ENCODE measurements around the gene NDOR1.

The NDOR1 gene

DNA sequence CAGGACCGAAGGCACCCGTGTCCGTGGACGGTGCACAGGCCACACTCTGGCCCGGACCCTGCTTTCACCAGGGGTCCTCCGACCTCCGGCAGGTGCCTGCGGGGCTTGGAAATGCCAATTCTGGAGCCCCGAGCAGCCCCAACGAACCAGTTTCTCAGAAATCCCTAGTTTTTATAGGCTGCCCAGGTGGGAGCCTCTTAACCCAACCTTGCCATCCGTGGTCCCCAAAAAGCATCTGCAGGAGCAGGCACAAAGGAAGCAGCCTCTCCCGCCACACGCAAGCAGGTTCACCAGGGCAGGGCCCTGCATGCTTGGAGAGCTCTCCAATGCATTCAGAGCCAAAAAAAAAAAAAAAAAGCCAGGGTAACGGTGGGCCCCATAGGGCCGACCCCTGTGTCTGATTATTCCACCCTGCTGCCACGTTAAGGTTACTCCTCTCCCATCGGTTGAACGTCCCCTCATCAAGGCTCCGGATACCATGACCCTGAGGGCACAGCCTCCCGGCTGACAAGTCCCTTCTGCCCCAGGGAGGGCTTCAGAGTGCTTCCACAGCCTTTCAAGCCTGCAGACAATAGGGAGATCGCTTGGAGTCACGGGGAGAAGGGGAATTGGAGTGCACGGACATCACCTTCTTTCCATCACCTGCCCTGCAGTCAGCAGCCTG, 4.2 kb upstream of the NDOR1 start:
- H3K4me3 ChIP-seq (ENCODE audit: low read length in 2 of 2) = peak overlapping the region; percentile 59 to 80
- no peaks in the 10 kb centered on the region for H3K27me3 ChIP-seq (ENCODE audit: control insufficient read depth in 1 of 2, insufficient read depth in 2 of 2, low read length in 2 of 2)
- no peaks in the 10 kb centered on the region for H3K9me3 ChIP-seq (ENCODE audit: control insufficient read depth in 2 of 2, low read length in 2 of 2)
- H3K4me1 ChIP-seq (ENCODE audit: control insufficient read depth, insufficient read depth, low read length) = peaks cover 60% of the 10 kb centered on the region
- peak overlapping the region; percentile 50 to 62 for H3K9ac ChIP-seq (ENCODE audit: low read length in 2 of 2)
- H3K36me3 ChIP-seq (ENCODE audit: control insufficient read depth in 2 of 2, insufficient read depth in 2 of 2, low read length in 2 of 2) = no peaks in the 10 kb centered on the region
- H3K27ac ChIP-seq (ENCODE audit: low read length) = peak overlapping the region; percentile 53

DNA sequence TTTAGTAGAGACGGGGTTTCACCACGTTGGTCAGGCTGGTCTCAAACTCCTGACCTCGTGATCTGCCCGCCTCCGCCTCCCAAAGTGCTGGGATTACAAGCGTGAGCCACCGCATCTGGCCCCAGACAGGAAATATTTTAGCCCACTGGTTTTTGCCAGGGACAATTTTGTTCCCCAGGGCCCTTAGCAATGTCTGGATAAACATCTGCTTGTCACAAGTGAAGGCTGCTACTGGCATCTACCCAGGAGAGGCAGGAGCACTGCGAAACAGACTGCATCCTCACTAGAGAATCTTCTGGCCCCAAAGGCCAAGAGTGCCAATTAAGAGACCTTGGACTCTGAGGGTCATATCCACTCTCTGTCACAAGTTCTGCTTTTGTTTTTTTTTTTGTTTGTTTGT, 2.5 kb upstream of the NDOR1 start:
- no peak overlapping the region for H3K9ac ChIP-seq (ENCODE audit: low read length in 2 of 2)
- no peaks in the 10 kb centered on the region for H3K9me3 ChIP-seq (ENCODE audit: control insufficient read depth in 2 of 2, low read length in 2 of 2)
- H3K4me3 ChIP-seq (ENCODE audit: low read length in 2 of 2) = no peak overlapping the region
- no peaks in the 10 kb centered on the region for H3K36me3 ChIP-seq (ENCODE audit: control insufficient read depth in 2 of 2, insufficient read depth in 2 of 2, low read length in 2 of 2)
- H3K4me1 ChIP-seq (ENCODE audit: control insufficient read depth, insufficient read depth, low read length) = peaks cover 58% of the 10 kb centered on the region
- no peak overlapping the region for H3K27ac ChIP-seq (ENCODE audit: low read length)
- H3K27me3 ChIP-seq (ENCODE audit: control insufficient read depth in 1 of 2, insufficient read depth in 2 of 2, low read length in 2 of 2) = no peaks in the 10 kb centered on the region

DNA sequence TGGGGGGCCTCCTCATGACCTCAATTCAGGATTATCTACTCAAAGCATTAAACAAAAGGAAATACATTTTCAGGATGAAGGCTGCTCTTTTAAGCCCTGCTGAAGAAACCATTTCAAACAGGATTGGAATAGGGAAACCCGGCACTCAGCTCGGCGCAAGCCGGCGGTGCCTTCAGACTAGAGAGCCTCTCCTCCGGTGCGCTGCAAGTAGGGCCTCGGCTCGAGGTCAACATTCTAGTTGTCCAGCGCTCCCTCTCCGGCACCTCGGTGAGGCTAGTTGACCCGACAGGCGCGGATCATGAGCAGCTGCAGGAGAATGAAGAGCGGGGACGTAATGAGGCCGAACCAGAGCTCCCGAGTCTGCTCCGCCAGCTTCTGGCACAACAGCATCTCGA, 772 bp upstream of the NDOR1 start:
- H3K4me3 ChIP-seq (ENCODE audit: low read length in 2 of 2) = peak overlapping the region; percentile 95 to 99
- peak overlapping the region; percentile 80 to 94 for H3K9ac ChIP-seq (ENCODE audit: low read length in 2 of 2)
- peaks cover 42% of the 10 kb centered on the region for H3K4me1 ChIP-seq (ENCODE audit: control insufficient read depth, insufficient read depth, low read length)
- H3K27me3 ChIP-seq (ENCODE audit: control insufficient read depth in 1 of 2, insufficient read depth in 2 of 2, low read length in 2 of 2) = no peaks in the 10 kb centered on the region
- no peaks in the 10 kb centered on the region for H3K9me3 ChIP-seq (ENCODE audit: control insufficient read depth in 2 of 2, low read length in 2 of 2)
- no peaks in the 10 kb centered on the region for H3K36me3 ChIP-seq (ENCODE audit: control insufficient read depth in 2 of 2, insufficient read depth in 2 of 2, low read length in 2 of 2)
- peak overlapping the region; percentile 70 for H3K27ac ChIP-seq (ENCODE audit: low read length)

DNA sequence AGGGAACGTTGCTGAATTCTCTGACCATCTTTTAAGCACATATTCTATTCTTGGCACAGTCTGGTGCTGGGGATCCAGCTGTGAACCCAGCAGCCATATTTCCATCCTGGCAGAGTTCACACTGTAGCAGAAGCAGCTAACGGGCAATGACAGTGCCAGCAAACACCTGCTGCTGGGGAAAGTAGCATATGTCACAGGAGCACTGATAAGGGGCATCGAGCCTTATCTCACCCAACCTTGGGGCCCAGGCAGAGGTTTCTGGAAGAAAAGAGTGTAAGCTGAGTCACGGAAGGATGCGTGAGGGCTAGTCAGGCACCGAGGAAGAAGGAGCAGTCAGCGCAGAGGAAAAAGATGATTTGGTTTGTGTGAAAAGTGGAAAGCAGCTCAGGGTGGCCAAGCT, 1.1 kb downstream of the NDOR1 start:
- Histone ChIP-seq H3K9ac (ENCODE audit: low read length in 2 of 2) (peak overlapping the region in 1 of 2 donors; percentile 2), H3K4me3 (ENCODE audit: low read length in 2 of 2) (peak overlapping the region in 1 of 2 donors; percentile 99)

DNA sequence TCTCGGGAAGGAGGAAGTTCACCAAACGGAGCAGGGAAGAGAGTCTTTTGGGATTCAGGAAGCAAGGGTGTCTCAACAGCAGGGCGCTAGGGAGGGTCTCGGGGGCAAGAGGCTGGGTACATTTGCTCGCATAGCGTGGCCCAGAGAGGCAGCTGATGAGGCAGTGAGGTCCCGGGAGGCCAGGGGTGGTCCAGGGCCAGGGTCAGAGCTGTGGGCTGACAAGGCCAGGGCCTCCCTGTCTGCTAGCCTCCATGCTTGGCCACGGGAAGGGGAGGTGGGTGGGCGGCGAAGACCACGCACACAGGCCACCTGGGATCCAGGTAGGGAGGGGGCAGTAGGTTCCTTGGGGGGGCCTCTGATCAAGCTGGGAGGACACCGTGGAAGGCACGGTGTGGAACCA, 6.0 kb downstream of the NDOR1 start:
- no peaks in the 10 kb centered on the region for H3K9me3 ChIP-seq (ENCODE audit: control insufficient read depth in 2 of 2, low read length in 2 of 2)
- H3K27ac ChIP-seq (ENCODE audit: low read length) = no peak overlapping the region
- H3K4me1 ChIP-seq (ENCODE audit: control insufficient read depth, insufficient read depth, low read length) = peaks cover 3% of the 10 kb centered on the region
- no peaks in the 10 kb centered on the region for H3K27me3 ChIP-seq (ENCODE audit: control insufficient read depth in 1 of 2, insufficient read depth in 2 of 2, low read length in 2 of 2)
- H3K9ac ChIP-seq (ENCODE audit: low read length in 2 of 2) = no peak overlapping the region
- no peak overlapping the region for H3K4me3 ChIP-seq (ENCODE audit: low read length in 2 of 2)
- H3K36me3 ChIP-seq (ENCODE audit: control insufficient read depth in 2 of 2, insufficient read depth in 2 of 2, low read length in 2 of 2) = no peaks in the 10 kb centered on the region

More for the DNA sequence above, 1.1 kb downstream of the NDOR1 start:
- Histone ChIP-seq H3K36me3 (ENCODE audit: control insufficient read depth in 2 of 2, insufficient read depth in 2 of 2, low read length in 2 of 2) (no peaks in the 10 kb centered on the region), H3K27me3 (ENCODE audit: control insufficient read depth in 1 of 2, insufficient read depth in 2 of 2, low read length in 2 of 2) (no peaks in the 10 kb centered on the region), H3K9me3 (ENCODE audit: control insufficient read depth in 2 of 2, low read length in 2 of 2) (no peaks in the 10 kb centered on the region), H3K4me1 (ENCODE audit: control insufficient read depth, insufficient read depth, low read length) (peaks cover 33% of the 10 kb centered on the region), H3K27ac (ENCODE audit: low read length) (no peak overlapping the region)

DNA sequence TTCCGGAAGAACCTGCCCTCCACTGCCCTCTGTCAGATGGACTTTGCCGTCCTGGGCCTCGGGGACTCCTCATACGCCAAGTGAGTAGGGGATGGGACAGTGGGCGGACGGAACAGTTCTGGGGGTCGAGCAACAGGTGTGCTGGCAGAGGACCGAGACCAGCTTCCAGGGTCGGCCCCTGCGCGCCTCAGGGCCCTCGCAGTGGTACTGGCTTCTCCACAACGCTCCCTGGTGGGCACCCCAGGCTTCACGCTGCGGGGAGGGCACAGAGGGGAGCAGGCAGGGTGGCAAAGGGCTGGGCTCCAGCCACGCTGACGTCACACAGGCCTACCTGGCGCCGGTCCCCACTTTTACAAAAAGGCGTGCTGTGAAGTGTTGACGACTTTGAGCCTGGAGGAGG, 7.0 kb downstream of the NDOR1 start:
- no peak overlapping the region for H3K9ac ChIP-seq (ENCODE audit: low read length in 2 of 2)

DNA sequence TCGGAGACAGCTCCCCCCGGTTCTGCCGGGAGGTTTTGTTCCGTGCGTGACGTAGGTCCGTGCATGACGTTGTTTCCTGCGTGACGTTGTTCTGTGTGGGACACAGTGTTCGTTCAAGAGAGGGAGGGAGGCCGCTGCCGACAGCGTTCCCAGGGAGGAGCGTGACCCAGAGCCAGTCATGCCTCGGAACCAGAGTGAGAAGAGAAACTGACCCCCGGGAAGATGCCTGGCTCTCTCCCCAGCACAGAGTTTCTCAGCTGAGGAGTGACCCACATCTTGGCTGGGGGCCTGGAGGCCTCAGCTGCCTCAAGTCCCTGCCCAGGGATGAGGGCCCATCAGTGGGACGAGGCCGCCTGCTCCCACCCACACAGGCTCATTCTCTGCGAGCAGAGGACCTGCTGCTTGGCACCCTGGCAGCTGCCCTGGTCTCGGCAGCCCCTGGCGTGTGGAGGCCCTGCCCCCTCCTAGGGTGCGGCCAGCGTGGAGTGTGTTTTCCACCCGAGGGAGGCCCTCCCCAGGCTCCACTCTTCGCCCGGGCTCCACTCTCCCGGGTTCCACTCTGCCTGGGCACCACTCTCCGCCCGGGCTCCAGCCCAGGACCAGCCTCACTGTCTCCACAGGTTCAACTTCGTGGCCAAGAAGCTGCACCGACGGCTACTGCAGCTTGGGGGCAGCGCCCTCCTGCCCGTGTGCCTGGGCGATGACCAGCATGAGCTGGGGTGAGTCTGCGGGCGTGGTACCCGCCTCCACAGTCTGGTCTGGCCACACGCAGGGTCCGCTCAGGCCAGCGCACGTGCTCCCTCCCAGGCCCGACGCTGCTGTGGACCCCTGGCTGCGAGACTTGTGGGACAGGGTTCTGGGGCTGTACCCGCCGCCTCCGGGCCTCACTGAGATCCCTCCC, 7.9 kb downstream of the NDOR1 start:
- Histone ChIP-seq H3K4me1 (ENCODE audit: control insufficient read depth, insufficient read depth, low read length) (no peaks in the 10 kb centered on the region), H3K9ac (ENCODE audit: low read length in 2 of 2) (no peak overlapping the region), H3K9me3 (ENCODE audit: control insufficient read depth in 2 of 2, low read length in 2 of 2) (no peaks in the 10 kb centered on the region), H3K27ac (ENCODE audit: low read length) (no peak overlapping the region), H3K27me3 (ENCODE audit: control insufficient read depth in 1 of 2, insufficient read depth in 2 of 2, low read length in 2 of 2) (no peaks in the 10 kb centered on the region), H3K36me3 (ENCODE audit: control insufficient read depth in 2 of 2, insufficient read depth in 2 of 2, low read length in 2 of 2) (no peaks in the 10 kb centered on the region), H3K4me3 (ENCODE audit: low read length in 2 of 2) (no peak overlapping the region)

More for the DNA sequence above, 7.0 kb downstream of the NDOR1 start:
- H3K27me3 ChIP-seq (ENCODE audit: control insufficient read depth in 1 of 2, insufficient read depth in 2 of 2, low read length in 2 of 2) = no peaks in the 10 kb centered on the region
- no peak overlapping the region for H3K27ac ChIP-seq (ENCODE audit: low read length)
- no peaks in the 10 kb centered on the region for H3K4me1 ChIP-seq (ENCODE audit: control insufficient read depth, insufficient read depth, low read length)
- H3K36me3 ChIP-seq (ENCODE audit: control insufficient read depth in 2 of 2, insufficient read depth in 2 of 2, low read length in 2 of 2) = no peaks in the 10 kb centered on the region
- no peak overlapping the region for H3K4me3 ChIP-seq (ENCODE audit: low read length in 2 of 2)
- H3K9me3 ChIP-seq (ENCODE audit: control insufficient read depth in 2 of 2, low read length in 2 of 2) = no peaks in the 10 kb centered on the region

DNA sequence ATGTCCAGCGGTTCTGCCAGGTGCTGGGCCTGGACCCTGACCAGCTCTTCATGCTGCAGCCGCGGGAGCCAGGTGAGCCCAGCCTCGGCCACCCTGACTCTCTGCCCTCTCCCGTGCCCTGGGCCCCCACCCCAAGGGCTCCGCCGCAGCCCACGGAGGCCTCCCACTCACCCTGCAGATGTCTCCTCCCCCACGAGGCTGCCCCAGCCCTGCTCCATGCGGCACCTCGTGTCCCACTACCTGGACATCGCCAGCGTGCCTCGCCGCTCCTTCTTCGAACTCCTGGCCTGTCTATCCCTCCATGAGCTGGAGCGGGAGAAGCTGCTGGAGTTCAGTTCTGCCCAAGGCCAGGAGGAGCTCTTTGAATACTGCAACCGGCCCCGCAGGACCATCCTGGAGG, 9.1 kb downstream of the NDOR1 start:
- Histone ChIP-seq H3K27ac (ENCODE audit: low read length) (no peak overlapping the region), H3K27me3 (ENCODE audit: control insufficient read depth in 1 of 2, insufficient read depth in 2 of 2, low read length in 2 of 2) (no peaks in the 10 kb centered on the region), H3K36me3 (ENCODE audit: control insufficient read depth in 2 of 2, insufficient read depth in 2 of 2, low read length in 2 of 2) (no peaks in the 10 kb centered on the region), H3K9ac (ENCODE audit: low read length in 2 of 2) (no peak overlapping the region), H3K9me3 (ENCODE audit: control insufficient read depth in 2 of 2, low read length in 2 of 2) (no peaks in the 10 kb centered on the region), H3K4me3 (ENCODE audit: low read length in 2 of 2) (no peak overlapping the region), H3K4me1 (ENCODE audit: control insufficient read depth, insufficient read depth, low read length) (no peaks in the 10 kb centered on the region)

DNA sequence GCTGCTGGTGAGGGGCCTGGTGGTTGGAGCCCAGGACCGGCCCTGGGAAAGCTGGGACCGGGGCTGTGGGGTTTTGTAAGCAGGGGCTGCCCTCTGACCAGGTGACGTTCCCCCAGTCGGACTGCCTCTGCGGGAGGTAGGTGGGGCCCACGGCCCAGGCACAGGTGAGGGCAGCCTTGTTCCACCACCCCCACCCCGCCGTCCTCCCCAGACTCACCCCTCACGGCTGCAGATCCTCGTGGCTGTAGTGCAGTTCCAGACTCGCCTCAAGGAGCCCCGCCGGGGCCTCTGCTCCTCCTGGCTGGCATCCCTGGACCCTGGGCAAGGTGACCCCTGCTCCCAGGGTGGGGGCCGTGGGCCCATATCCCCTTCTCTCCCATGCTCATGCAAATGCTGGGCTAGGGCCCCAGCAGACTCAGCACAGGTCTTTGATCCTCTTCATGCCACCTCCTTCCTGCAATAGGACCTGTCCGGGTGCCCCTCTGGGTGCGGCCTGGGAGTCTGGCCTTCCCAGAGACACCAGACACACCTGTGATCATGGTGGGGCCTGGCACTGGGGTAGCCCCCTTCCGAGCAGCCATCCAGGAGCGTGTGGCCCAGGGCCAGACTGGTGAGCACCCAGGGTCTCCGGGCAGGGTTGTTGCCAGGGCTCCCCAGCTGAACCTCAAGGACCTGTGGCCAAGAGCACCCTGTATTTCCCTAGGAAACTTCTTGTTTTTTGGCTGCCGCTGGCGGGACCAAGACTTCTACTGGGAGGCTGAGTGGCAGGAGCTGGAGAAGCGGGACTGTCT, 9.9 kb downstream of the NDOR1 start:
- no peaks in the 10 kb centered on the region for H3K4me1 ChIP-seq (ENCODE audit: control insufficient read depth, insufficient read depth, low read length)
- no peaks in the 10 kb centered on the region for H3K36me3 ChIP-seq (ENCODE audit: control insufficient read depth in 2 of 2, insufficient read depth in 2 of 2, low read length in 2 of 2)
- H3K27ac ChIP-seq (ENCODE audit: low read length) = no peak overlapping the region
- H3K9me3 ChIP-seq (ENCODE audit: control insufficient read depth in 2 of 2, low read length in 2 of 2) = no peaks in the 10 kb centered on the region
- H3K9ac ChIP-seq (ENCODE audit: low read length in 2 of 2) = no peak overlapping the region
- no peaks in the 10 kb centered on the region for H3K27me3 ChIP-seq (ENCODE audit: control insufficient read depth in 1 of 2, insufficient read depth in 2 of 2, low read length in 2 of 2)
- H3K4me3 ChIP-seq (ENCODE audit: low read length in 2 of 2) = no peak overlapping the region

DNA sequence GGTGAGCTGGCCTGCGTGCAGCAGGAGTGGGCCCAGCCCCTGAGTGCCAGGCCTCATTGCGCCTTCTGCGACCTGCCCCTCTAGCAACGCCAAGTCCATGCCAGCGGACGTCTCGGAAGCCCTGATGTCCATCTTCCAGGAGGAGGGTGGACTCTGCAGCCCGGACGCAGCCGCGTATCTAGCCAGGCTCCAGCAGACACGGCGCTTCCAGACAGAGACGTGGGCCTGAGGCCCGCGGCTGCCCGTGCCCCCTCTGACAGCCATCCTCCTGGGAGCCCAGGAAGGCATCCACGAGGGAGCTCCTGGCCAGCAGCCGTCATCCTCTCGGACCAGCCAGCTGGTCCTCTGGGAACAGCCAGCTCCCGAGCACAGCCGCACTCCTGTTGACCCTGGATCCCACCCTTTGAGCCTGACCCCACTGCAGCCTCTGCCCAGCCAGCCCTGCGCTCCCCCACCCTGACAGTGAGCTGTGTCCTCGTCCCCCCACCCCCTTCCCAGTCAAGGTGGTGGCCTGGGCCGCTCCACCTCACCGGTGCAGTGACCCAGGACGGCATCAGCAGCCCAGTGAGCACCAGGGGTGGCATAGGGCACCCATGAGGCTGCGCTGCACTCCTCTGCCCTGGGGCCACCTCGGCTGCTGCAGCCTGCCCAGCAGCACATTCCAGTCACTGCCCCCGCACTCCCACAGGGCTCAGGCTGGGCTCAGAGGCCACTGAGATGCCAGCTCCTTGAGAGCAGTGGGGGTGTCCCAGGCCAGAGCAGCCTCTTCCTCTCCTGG, 10.9 kb downstream of the NDOR1 start:
- Histone ChIP-seq H3K27ac (ENCODE audit: low read length) (no peak overlapping the region), H3K4me3 (ENCODE audit: low read length in 2 of 2) (no peak overlapping the region), H3K9me3 (ENCODE audit: control insufficient read depth in 2 of 2, low read length in 2 of 2) (no peaks in the 10 kb centered on the region), H3K27me3 (ENCODE audit: control insufficient read depth in 1 of 2, insufficient read depth in 2 of 2, low read length in 2 of 2) (no peaks in the 10 kb centered on the region), H3K9ac (ENCODE audit: low read length in 2 of 2) (no peak overlapping the region), H3K36me3 (ENCODE audit: control insufficient read depth in 2 of 2, insufficient read depth in 2 of 2, low read length in 2 of 2) (no peaks in the 10 kb centered on the region), H3K4me1 (ENCODE audit: control insufficient read depth, insufficient read depth, low read length) (peaks cover under 1% of the 10 kb centered on the region)
